Fibroblast of skin of left quadriceps (primary cell): ENCODE data around the gene PLK2.
A peak's percentile ranks its signal among the peaks of the same experiment; 100 is the strongest.

Source experiments
- DNase-seq, 2 experiments: peaks; one replicate each; pipeline ENCODE4 v3.0.0-alpha.2; 2013; ENCODE audit warnings: low read depth in 2 of 2

Gene PLK2

GRCh38 chr5:58460002-58460731, at the start of gene PLK2:
PLK2 (minus strand) TSS chr5:58460086; CDS start chr5:58459959, 127 bp downstream.
- peak; percentile 86 to 89 for DNase-seq

GRCh38 chr5:58507715-58508114, 47.8 kb upstream of the PLK2 start:
- no peak for DNase-seq

- no peak for DNase-seq
Observed at GRCh38 chr5:58505971-58506640, 46.2 kb upstream of the PLK2 start.

GRCh38 chr5:58505502-58505901, 45.6 kb upstream of the PLK2 start:
- no peak for DNase-seq

- no peak for DNase-seq
Observed at GRCh38 chr5:58504766-58505165, 44.9 kb upstream of the PLK2 start.

GRCh38 chr5:58503390-58504046, 43.6 kb upstream of the PLK2 start:
- no peak for DNase-seq

- no peak for DNase-seq
Observed at GRCh38 chr5:58501778-58502417, 42.0 kb upstream of the PLK2 start.

GRCh38 chr5:58499941-58500340, 40.1 kb upstream of the PLK2 start:
- no peak for DNase-seq

- DNase-seq = no peak
Observed at GRCh38 chr5:58499231-58499630, 39.3 kb upstream of the PLK2 start.

- DNase-seq = peak; percentile 2 to 9
Observed at GRCh38 chr5:58498340-58498942, 38.6 kb upstream of the PLK2 start.

- DNase-seq = no peak
Observed at GRCh38 chr5:58497921-58498320, 38.0 kb upstream of the PLK2 start.

GRCh38 chr5:58497386-58497785, 37.5 kb upstream of the PLK2 start:
- DNase-seq = no peak

GRCh38 chr5:58496488-58496887, 36.6 kb upstream of the PLK2 start:
- DNase-seq = no peak

- DNase-seq = no peak
Observed at GRCh38 chr5:58493141-58493540, 33.3 kb upstream of the PLK2 start.

GRCh38 chr5:58491216-58491892, 31.5 kb upstream of the PLK2 start, which contains the start of gene GAPT:
GAPT (plus strand) TSS chr5:58491435; CDS start chr5:58494537, 3,102 bp downstream.
- DNase-seq = no peak

- DNase-seq = no peak
Observed at GRCh38 chr5:58490402-58491050, 30.6 kb upstream of the PLK2 start.

GRCh38 chr5:58486290-58486689, 26.4 kb upstream of the PLK2 start:
- DNase-seq = no peak

GRCh38 chr5:58484505-58484904, 24.6 kb upstream of the PLK2 start:
- no peak for DNase-seq

GRCh38 chr5:58482536-58482935, 22.6 kb upstream of the PLK2 start:
- no peak for DNase-seq

- DNase-seq = no peak
Observed at GRCh38 chr5:58481828-58482227, 21.9 kb upstream of the PLK2 start.
